ENCODE results near the gene USP30. TPM values are rescaled to one million over a fixed set of nuclear protein-coding genes. Genes with fewer than 3 reads are reported as not detected.
A peak's percentile ranks its signal among the peaks of the same experiment; 100 is the strongest.

The USP30 gene
- total RNA-seq, 3 donors from 2014 or later = 18.2 to 32.0 (median 26.9) TPM

DNA sequence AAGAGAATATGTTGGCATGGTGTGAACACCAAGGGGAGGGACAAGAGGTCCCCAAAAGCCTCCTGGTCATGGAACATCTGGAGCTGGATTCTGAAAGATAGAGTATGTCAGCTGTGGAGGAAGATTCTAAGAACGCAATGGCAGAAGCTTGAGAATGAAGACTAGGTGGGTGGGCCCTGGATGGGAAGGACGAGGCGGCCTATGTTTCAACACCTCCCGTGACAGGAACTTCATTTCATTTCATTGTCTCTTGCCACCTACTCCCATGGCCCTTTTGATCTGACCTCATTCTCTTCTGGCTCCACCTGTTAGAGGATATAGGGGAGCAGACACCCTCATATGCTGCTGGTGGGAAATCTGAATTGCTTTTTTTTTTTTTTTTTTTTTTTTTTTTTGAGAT, 48.4 kb downstream of the USP30 start:
- no peak for TF ChIP-seq CTCF (IDR thresholded peaks at IDR 0.05)
- DNase-seq (no peak), ATAC-seq (no peak)
- Histone ChIP-seq H3K9me3 (no peaks in the 10 kb centered on the region), H3K36me3 (ENCODE audit: low read depth) (peaks cover 3% of the 10 kb centered on the region), H3K4me3 (no peak overlapping the region), H3K4me1 (ENCODE audit: low read depth) (peaks cover 19% of the 10 kb centered on the region)
- intact Hi-C loops (cut with DNase I, micrococcal nuclease) = no loop called here

DNA sequence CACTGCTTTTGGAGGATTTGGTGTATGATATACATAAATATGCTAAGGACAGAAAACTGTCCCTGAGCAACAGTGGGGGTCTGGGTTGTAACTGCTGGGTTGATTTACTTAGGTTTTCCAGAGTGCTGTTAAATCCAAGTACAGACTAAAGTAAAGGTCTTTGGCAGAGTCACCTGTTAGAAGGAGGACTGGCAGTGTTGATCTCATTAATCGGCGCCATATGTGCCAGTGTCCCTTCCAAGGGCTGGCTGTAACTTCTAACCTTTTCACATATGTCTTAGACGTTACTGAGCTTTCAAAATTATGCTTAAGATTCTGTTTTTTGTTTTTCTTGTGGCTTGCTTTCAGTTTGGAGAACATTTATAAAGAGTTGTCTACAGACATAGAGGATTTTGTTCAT, 50.1 kb downstream of the USP30 start:
- H3K4me3 ChIP-seq = no peak overlapping the region
- no peak for ATAC-seq
- peaks cover 3% of the 10 kb centered on the region for H3K36me3 ChIP-seq (ENCODE audit: low read depth)
- no peaks in the 10 kb centered on the region for H3K9me3 ChIP-seq
- no peak for DNase-seq
- intact Hi-C loops (cut with DNase I, micrococcal nuclease) = no loop called here
- peaks cover 15% of the 10 kb centered on the region for H3K4me1 ChIP-seq (ENCODE audit: low read depth)
- TF ChIP-seq CTCF (IDR thresholded peaks at IDR 0.05) = no peak

DNA sequence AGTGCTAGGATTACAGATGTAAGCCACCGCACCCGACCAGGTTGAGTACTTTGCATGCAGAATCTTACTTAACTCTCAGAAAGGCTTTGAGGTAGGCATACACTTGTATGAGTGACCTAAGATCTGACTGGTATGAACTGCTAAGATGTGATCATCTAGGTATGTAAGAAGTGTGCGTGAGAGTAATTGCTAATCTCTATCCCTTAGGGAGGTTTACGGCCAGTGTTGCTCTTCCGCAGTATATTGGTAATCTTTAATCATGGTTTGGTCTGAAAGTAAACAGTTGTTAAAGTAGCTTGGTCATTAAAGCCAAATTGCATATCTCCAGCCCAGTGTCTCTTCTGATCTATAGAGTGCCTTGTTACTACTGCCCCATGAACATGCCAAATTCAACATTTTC, 52.8 kb downstream of the USP30 start:
- no peak for DNase-seq
- Histone ChIP-seq H3K4me3 (no peak overlapping the region), H3K4me1 (ENCODE audit: low read depth) (peaks cover 3% of the 10 kb centered on the region), H3K36me3 (ENCODE audit: low read depth) (peaks cover 5% of the 10 kb centered on the region), H3K9me3 (no peaks in the 10 kb centered on the region)
- ATAC-seq = peak; percentile 60
- intact Hi-C loops (cut with DNase I, micrococcal nuclease) = no loop called here
- TF ChIP-seq CTCF (IDR thresholded peaks at IDR 0.05) = no peak

GRCh38 chr12:109109746-109110350, 57.5 kb downstream of the USP30 start:
- Histone ChIP-seq H3K4me3 (no peak overlapping the region), H3K9me3 (no peaks in the 10 kb centered on the region), H3K4me1 (ENCODE audit: low read depth) (peaks cover 24% of the 10 kb centered on the region), H3K36me3 (ENCODE audit: low read depth) (peaks cover 5% of the 10 kb centered on the region)
- TF ChIP-seq CTCF (IDR thresholded peaks at IDR 0.05) = no peak
- ATAC-seq = no peak
- intact Hi-C loops (cut with DNase I, micrococcal nuclease) = no loop called here
- DNase-seq = no peak

- intact Hi-C loops (cut with DNase I, micrococcal nuclease) = no loop called here
- no peak for TF ChIP-seq CTCF (IDR thresholded peaks at IDR 0.05)
- peak; percentile 91 for ATAC-seq
- H3K4me1 ChIP-seq (ENCODE audit: low read depth) = peaks cover 29% of the 10 kb centered on the region
- H3K36me3 ChIP-seq (ENCODE audit: low read depth) = peaks cover 5% of the 10 kb centered on the region
- H3K9me3 ChIP-seq = no peaks in the 10 kb centered on the region
- DNase-seq = peak; percentile 93 to 94 (median 94)
- peak overlapping the region; percentile 32 for H3K4me3 ChIP-seq
These were observed 58.7 kb downstream of the USP30 start for GRCh38 chr12:109110988-109111495.

Data from mucosa of descending colon (tissue), 3 donors.